ENCODE results near the gene BMP10. TPM values are rescaled to one million over a fixed set of nuclear protein-coding genes. Genes with fewer than 3 reads are reported as not detected.

BMP10 gene
- total RNA-seq, 2 donors from 2014 or later: not detected

DNA sequence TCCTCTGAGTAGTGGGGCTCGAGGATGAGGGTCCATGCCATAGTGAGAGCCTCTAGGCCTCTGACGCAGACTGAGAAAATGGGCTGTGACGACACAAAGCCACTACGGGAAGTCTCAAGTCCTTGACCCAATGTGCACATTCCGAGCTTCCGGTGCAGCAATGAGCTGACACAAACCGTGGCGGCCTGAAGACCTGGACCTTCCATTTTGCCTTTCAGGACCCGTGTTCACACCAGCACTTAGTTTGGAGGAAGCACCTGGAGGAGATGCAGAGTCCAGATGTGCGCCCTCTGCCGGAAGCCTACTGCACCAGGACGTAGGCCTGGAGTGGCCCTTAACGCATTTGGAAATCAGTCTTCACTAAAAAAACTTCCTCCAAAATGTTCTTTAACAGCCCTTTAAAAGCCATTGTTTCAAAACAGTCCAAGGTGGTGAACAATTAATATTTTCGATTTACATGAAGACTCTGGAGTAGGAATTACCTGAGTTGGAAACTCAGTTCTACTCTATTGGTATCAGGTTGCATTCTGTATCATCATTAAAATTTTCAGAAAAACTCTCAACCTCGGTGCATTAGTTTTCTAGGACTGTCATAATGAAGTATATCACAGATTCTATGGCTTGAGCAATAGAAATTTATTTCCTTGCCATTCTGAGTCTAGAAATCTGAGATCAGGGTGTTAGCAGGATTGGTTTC lies 33.9 kb downstream of the BMP10 start:
- no peaks in the 10 kb centered on the region for H3K9me3 Mint-ChIP-seq
- H3K4me3 Mint-ChIP-seq: peak overlapping the region; percentile 46 to 59
- peaks cover 0 to 3% of the 10 kb centered on the region in 2 donors for H3K36me3 Mint-ChIP-seq (ENCODE audit: insufficient read depth in 2 of 2)

DNA sequence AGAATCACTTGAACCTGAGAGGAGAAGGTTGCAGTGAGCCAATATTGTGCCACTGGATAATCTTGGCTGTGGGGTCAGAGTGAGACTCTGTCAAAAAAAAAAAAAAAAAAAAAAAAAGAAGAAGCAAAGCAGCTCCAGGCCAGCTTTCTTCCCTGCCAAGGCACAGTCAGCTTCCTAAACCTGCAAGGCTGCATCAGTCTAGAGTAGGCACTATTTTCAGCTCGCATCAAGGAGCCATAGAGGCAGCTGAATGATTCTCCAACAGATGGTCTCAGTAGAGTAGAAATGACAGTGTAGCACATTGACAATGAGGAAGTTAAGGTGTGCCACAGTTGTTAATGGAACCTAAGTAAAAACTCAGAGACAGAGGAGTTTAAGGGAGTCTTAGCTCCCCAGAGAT lies 35.6 kb downstream of the BMP10 start:
- Mint-ChIP-seq H3K27ac (no peak overlapping the region), H3K4me3 (no peak overlapping the region), H3K9me3 (no peaks in the 10 kb centered on the region), H3K27me3 (ENCODE audit: low read depth) (no peaks in the 10 kb centered on the region), H3K36me3 (ENCODE audit: insufficient read depth in 2 of 2) (peaks cover 0 to 3% of the 10 kb centered on the region in 2 donors), H3K4me1 (ENCODE audit: low read depth) (peaks cover 72% of the 10 kb centered on the region)
- DNase-seq (no peak), ATAC-seq (replicated peaks in 1 of 2) (no peak)

More for the DNA sequence above, 33.9 kb downstream of the BMP10 start:
- Mint-ChIP-seq H3K4me1 (ENCODE audit: low read depth) (peaks cover 55% of the 10 kb centered on the region), H3K27me3 (ENCODE audit: low read depth) (no peaks in the 10 kb centered on the region), H3K27ac (peak overlapping the region; percentile 62)
- peak; percentile 23 to 36 for ATAC-seq (replicated peaks in 1 of 2)
- peak; percentile 61 to 68 for DNase-seq

DNA sequence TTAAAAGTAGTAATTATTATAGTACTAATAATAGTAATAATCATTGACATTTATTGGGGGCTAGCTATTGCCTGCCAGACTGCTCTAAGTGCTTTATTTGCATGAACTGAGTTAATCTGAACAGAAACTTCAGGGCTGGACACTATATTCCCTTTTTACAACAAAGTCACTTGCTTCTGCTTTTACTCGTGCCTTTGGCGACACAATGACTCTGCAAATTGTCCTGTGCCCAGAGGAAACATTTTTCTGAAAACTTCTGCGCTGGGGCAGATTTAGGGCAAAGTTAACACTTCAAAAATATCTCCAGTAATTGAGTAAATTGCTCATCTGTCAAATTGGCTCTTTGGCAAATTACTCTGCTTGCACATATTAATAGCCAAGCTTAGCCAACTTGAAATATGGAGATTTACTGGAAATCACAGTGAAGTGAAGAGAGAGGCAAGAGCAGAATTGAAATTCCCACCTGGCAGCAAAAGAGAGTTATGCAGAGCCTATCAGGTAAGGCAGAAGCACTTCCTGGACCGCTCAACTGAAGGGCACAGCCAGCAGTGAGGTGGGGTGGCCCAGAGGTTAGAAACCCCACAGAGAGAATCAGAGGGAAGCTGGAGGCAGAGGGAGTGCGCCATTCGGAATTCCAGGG lies 36.3 kb downstream of the BMP10 start:
- H3K9me3 Mint-ChIP-seq: no peaks in the 10 kb centered on the region
- ATAC-seq (replicated peaks in 1 of 2) (no peak), DNase-seq (no peak)
- no peak overlapping the region for H3K4me3 Mint-ChIP-seq
- H3K27ac Mint-ChIP-seq: peak overlapping the region; percentile 30
- H3K36me3 Mint-ChIP-seq (ENCODE audit: insufficient read depth in 2 of 2): peaks cover 0 to 3% of the 10 kb centered on the region in 2 donors
- peaks cover 79% of the 10 kb centered on the region for H3K4me1 Mint-ChIP-seq (ENCODE audit: low read depth)
- no peaks in the 10 kb centered on the region for H3K27me3 Mint-ChIP-seq (ENCODE audit: low read depth)

DNA sequence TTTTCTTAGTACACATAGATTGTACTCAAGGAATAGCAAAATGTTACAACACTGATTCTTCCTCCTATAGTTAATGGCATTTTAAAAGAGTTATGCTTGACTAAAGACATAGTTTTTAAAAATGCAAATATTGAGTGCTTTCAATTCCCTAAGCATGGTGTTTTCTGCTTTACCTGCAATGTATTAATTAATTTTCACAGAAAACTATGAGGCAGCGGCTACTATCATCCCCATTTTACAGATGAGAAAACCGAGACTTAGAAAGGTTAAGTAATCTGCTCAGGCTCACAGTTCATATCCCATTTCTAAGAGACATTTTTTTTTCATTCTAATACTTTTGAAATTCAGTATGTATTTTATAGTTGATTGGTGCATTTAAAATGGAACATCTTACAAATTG lies 38.0 kb downstream of the BMP10 start:
- ATAC-seq (replicated peaks in 1 of 2): no peak
- H3K4me1 Mint-ChIP-seq (ENCODE audit: low read depth): peaks cover 86% of the 10 kb centered on the region
- H3K27ac Mint-ChIP-seq: peak overlapping the region; percentile 75

DNA sequence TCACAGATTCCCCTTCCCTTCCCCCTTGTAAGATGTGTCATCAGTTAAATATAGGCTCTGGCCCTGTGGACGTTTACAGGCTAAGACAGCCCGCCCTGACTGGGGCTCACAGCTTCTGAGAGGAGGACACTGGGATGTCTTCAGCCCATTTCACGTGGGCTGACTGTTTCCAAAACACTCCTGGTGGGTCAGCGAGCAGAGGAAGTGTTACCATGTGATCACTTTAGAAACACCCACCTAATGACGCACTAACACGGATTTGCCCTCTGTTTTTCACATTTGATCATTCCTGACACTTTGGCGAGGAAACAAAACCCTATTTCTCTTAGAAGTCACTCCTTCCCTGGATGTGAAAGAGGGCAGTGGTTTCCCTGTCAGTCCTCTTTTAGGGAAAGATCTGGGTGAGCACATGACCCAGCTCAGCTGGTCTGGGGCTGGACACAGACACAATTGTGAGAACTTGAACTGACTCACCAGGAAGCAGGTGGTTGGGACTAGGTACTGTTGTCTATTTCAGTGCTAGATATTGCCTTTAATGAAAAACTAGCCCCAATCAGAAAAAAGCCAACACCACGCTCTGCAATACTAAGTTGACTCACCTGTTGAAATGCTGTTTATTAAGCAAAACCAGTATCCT lies 38.8 kb downstream of the BMP10 start:
- H3K9me3 Mint-ChIP-seq: no peaks in the 10 kb centered on the region
- H3K27ac Mint-ChIP-seq: peak overlapping the region; percentile 89
- peaks cover 83% of the 10 kb centered on the region for H3K4me1 Mint-ChIP-seq (ENCODE audit: low read depth)
- H3K27me3 Mint-ChIP-seq (ENCODE audit: low read depth): no peaks in the 10 kb centered on the region
- H3K4me3 Mint-ChIP-seq: peak overlapping the region; percentile 72 to 73
- DNase-seq: peak; percentile 43 to 52
- peak; percentile 70 to 78 for ATAC-seq (replicated peaks in 1 of 2)
- no peaks in the 10 kb centered on the region for H3K36me3 Mint-ChIP-seq (ENCODE audit: insufficient read depth in 2 of 2)

More for the DNA sequence above, 38.0 kb downstream of the BMP10 start:
- no peak for DNase-seq
- Mint-ChIP-seq H3K36me3 (ENCODE audit: insufficient read depth in 2 of 2) (no peaks in the 10 kb centered on the region), H3K27me3 (ENCODE audit: low read depth) (no peaks in the 10 kb centered on the region), H3K9me3 (no peaks in the 10 kb centered on the region), H3K4me3 (peak overlapping the region in 1 of 2 donors; percentile 73)

DNA sequence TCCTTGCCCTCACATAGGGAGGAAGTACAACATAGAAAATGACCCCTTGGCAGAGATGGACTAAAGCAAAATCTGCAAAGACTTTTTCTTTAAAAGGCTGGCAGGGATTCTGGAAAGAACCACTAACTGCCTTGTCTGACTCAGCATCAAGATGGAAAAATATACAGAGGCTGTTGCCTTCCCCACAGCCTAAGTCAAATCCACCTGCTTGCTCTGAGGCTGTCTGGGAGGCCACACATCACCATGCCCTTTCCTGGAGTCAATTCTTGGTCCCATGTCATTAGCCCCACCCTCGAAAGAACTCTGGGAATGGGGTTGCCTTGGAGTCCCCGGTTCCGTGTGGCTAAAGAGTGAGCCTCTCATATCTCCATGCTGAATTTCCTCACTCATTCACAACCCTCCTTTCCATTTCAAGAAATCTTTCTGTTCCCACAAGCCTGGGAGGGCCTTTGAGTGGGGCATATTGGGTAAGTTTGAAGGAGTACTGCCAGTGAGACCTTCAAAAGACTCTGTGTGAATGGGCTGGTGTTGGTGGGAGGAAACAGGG lies 39.4 kb downstream of the BMP10 start:
- Mint-ChIP-seq H3K36me3 (ENCODE audit: insufficient read depth in 2 of 2) (no peaks in the 10 kb centered on the region), H3K4me3 (peak overlapping the region; percentile 72 to 73), H3K4me1 (ENCODE audit: low read depth) (peaks cover 77% of the 10 kb centered on the region), H3K9me3 (no peaks in the 10 kb centered on the region), H3K27ac (peak overlapping the region; percentile 89), H3K27me3 (ENCODE audit: low read depth) (no peaks in the 10 kb centered on the region)
- DNase-seq (no peak), ATAC-seq (replicated peaks in 1 of 2) (peak; percentile 13 to 21)

DNA sequence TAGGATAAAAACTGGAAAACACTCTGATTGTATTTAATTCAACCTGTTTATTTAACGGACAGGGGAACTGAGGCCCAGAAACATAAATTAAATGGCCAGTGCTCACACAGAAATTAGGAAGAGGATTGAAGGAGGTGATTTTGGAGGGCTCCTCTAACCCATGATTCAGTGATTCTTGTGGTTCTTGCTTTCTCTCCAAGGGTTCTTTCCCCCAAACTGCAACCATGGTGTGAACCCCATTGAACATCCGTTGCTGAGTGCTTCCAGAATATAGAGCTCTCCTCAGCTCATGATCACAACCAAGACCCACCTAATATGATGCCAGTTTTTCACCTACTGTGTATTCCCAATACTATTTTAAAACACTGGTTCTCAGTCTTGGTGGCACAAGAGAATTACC lies 41.4 kb downstream of the BMP10 start:
- Mint-ChIP-seq H3K9me3 (no peaks in the 10 kb centered on the region), H3K4me1 (ENCODE audit: low read depth) (peaks cover 60% of the 10 kb centered on the region), H3K36me3 (ENCODE audit: insufficient read depth in 2 of 2) (peaks cover 5 to 8% of the 10 kb centered on the region in 2 donors), H3K27me3 (ENCODE audit: low read depth) (no peaks in the 10 kb centered on the region), H3K27ac (peak overlapping the region; percentile 80), H3K4me3 (peak overlapping the region; percentile 71 to 83)
- ATAC-seq (replicated peaks in 1 of 2): peak in 1 of 2 donors; percentile 41
- DNase-seq: no peak

DNA sequence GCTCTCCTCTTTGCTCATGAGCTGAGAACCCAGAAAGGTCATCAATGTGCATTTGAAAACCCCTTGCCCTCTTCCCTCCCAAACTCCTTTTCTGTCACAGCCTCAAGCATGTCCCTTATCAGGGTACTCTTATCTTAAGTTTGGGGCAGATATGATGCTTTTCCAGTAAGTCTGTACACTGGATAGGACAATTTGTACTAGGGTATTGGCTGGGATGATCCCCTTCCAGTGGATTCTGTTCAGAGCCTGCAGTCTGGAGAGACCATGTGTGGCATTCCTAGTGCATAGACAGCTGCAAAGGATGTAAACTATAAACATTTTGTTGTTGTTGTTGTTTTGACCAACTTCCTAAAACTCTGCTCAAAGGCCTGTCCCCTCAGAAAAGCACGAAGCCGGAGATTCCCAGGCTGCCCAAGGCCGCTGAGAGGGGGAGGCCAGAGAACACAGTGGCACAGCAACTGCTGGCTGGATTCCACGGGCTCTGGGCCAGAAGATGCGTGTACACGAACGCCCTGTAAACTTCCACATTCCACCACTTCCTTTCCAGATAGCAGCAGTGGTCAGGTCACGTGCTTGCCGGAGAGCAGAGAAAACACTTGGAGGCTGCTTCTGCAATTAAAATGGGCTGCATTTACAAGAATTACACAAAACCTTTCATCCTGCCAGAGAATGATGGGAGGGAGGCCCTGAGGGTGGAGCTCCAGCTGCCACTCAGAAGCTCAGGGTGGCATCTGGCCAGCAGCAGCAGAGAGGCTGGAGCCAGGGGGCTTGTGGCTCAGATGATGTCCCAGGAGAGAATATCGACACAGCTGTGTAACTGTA lies 42.1 kb downstream of the BMP10 start:
- DNase-seq (peak; percentile 61 to 62), ATAC-seq (replicated peaks in 1 of 2) (peak; percentile 50 to 53)
- H3K9me3 Mint-ChIP-seq: no peaks in the 10 kb centered on the region
- H3K4me1 Mint-ChIP-seq (ENCODE audit: low read depth): peaks cover 59% of the 10 kb centered on the region
- peaks cover 5 to 14% of the 10 kb centered on the region in 2 donors for H3K36me3 Mint-ChIP-seq (ENCODE audit: insufficient read depth in 2 of 2)
- H3K27me3 Mint-ChIP-seq (ENCODE audit: low read depth): no peaks in the 10 kb centered on the region
- H3K27ac Mint-ChIP-seq: peak overlapping the region; percentile 80
- H3K4me3 Mint-ChIP-seq: peak overlapping the region; percentile 71 to 83

DNA sequence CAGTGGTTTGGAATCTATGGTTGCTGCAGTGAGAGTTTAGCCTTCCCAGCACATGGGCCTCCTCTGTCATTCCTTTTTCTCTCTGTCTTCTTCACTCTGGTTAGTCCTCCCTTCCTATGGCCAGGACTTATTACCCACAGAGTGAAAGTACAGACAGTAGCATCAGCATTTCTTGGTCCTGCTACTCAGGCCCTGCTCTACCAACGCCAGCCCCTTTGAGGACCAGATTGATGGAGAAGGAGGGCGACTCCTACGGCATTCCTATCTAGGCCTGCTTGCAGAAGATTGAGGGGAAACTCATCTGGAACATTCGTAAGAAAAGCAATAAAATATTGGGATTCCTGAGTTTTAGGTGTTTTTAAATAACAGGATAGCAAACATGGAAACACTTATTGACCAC lies 43.5 kb downstream of the BMP10 start:
- Mint-ChIP-seq H3K27ac (no peak overlapping the region), H3K4me3 (no peak overlapping the region), H3K27me3 (ENCODE audit: low read depth) (no peaks in the 10 kb centered on the region), H3K9me3 (no peaks in the 10 kb centered on the region), H3K4me1 (ENCODE audit: low read depth) (peaks cover 50% of the 10 kb centered on the region), H3K36me3 (ENCODE audit: insufficient read depth in 2 of 2) (peaks cover 9 to 23% of the 10 kb centered on the region in 2 donors)
- ATAC-seq (replicated peaks in 1 of 2) (no peak), DNase-seq (no peak)

DNA sequence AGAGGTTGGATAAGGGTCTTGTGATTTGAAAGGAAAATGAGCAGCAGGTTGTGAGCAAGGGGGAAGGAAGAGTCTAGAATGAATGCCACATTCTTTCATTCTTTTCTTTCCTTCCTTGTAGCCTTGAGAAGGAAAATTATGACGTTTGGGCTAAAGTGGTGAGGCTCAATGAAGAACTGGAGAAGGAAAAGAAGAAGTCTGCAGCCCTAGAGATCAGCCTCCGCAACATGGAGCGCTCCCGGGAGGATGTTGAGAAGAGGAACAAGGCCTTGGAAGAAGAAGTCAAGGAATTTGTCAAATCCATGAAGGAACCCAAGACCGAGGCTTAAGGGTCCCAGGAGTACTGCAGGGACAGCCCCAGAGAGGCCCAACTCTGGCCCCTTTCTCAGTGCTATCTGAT lies 45.3 kb downstream of the BMP10 start:
- no peak for DNase-seq
- Mint-ChIP-seq H3K27me3 (ENCODE audit: low read depth) (no peaks in the 10 kb centered on the region), H3K27ac (peak overlapping the region; percentile 9), H3K4me3 (no peak overlapping the region), H3K36me3 (ENCODE audit: insufficient read depth in 2 of 2) (peaks cover 14 to 37% of the 10 kb centered on the region in 2 donors), H3K9me3 (no peaks in the 10 kb centered on the region), H3K4me1 (ENCODE audit: low read depth) (peaks cover 32% of the 10 kb centered on the region)
- no peak for ATAC-seq (replicated peaks in 1 of 2)

DNA sequence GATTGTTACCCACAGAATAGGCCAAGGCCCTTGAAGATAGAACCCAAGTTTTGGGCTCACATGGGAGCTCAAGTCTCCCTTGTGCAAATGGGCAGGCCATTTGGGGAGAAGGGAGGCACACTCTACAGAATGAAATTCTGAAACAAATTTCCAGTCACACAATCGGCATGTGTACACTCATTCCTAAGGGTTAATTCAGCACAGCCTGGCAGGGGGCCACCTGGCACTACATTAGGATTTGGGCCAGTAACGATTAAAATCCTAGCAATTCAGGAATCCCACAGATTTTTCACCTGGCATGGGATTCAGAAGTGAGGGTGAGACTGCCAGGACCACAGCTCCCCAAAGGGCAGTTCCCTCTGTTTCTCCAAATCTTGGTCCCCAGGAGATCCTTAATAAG lies 46.4 kb downstream of the BMP10 start:
- Mint-ChIP-seq H3K4me3 (no peak overlapping the region), H3K9me3 (no peaks in the 10 kb centered on the region), H3K4me1 (ENCODE audit: low read depth) (peaks cover 21% of the 10 kb centered on the region), H3K27me3 (ENCODE audit: low read depth) (no peaks in the 10 kb centered on the region), H3K36me3 (ENCODE audit: insufficient read depth in 2 of 2) (peaks cover 14 to 37% of the 10 kb centered on the region in 2 donors), H3K27ac (peak overlapping the region; percentile 1)
- no peak for DNase-seq
- no peak for ATAC-seq (replicated peaks in 1 of 2)

DNA sequence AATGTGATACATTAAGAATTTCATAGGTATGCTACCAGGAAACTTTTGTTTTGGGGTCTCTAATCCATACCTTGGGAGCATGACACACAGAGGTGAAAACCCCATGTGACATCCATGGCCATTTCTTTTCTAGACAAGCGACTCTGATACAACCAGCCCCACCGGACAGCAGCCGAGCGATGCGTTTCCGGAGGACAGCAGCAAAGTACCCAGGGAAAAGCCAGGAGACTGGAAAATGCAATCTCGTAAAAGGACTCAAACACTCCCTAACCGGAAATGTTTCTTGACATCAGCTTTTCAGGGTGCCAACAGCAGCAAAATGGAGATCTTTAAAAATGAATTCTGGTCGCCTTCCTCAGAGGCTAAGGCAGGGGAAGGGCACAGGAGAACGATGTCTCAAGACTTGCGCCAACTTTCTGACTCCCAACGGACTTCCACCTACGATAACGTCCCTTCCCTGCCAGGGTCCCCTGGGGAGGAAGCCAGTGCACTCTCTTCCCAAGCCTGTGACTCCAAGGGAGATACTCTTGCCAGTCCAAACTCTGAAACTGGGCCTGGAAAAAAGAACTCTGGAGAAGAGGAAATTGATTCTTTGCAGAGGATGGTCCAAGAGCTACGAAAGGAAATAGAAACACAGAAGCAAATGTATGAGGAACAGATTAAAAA lies 48.9 kb downstream of the BMP10 start:
- no peak for ATAC-seq (replicated peaks in 1 of 2)
- no peaks in the 10 kb centered on the region for H3K27me3 Mint-ChIP-seq (ENCODE audit: low read depth)
- DNase-seq: no peak
- H3K27ac Mint-ChIP-seq: peak overlapping the region; percentile 77
- peaks cover 11% of the 10 kb centered on the region for H3K4me1 Mint-ChIP-seq (ENCODE audit: low read depth)
- no peaks in the 10 kb centered on the region for H3K9me3 Mint-ChIP-seq
- peaks cover 17 to 46% of the 10 kb centered on the region in 2 donors for H3K36me3 Mint-ChIP-seq (ENCODE audit: insufficient read depth in 2 of 2)
- H3K4me3 Mint-ChIP-seq: no peak overlapping the region

All from activated T-cell treated with anti-CD3 and anti-CD28 coated beads, Interleukin-2, amount 50 U/mL, for 72 hours (primary cell).